ENCODE measurements around the gene VPS25. TPM values are rescaled to one million over a fixed set of nuclear protein-coding genes. Genes with fewer than 3 reads are reported as not detected.
"Not testable (repeated sequence)": the region's sequence is repeated elsewhere in the genome, so short reads cannot be mapped to it uniquely, and the experiment has no call there.

VPS25 gene
- total RNA-seq, 1 experiment from 2014 or later, result 71.0 TPM

GRCh38 chr17:42768006-42768405 lies 5.2 kb upstream of the VPS25 start:
- DNase-seq (ENCODE audit: low read depth), result not testable (repeated sequence)

- DNase-seq (ENCODE audit: low read depth), result not testable (repeated sequence)
Measured at GRCh38 chr17:42769964-42770363, 3.3 kb upstream of the VPS25 start.

- no peak for DNase-seq (ENCODE audit: low read depth)
Measured at GRCh38 chr17:42772945-42773289, 332 bp upstream of the VPS25 start.

GRCh38 chr17:42774066-42774745 lies 957 bp downstream of the VPS25 start:
- peak; percentile 30 for DNase-seq (ENCODE audit: low read depth)

GRCh38 chr17:42775534-42776098 lies 2.4 kb downstream of the VPS25 start:
- DNase-seq (ENCODE audit: low read depth), result no peak

- DNase-seq (ENCODE audit: low read depth), result no peak
Measured at GRCh38 chr17:42778570-42778969, 5.3 kb downstream of the VPS25 start.

- DNase-seq (ENCODE audit: low read depth), result no peak
Measured at GRCh38 chr17:42779304-42779935, 6.2 kb downstream of the VPS25 start.

GRCh38 chr17:42779936-42780850 lies 6.9 kb downstream of the VPS25 start, which contains the start of gene WNK4:
Gene WNK4, plus strand, starts transcription at chr17:42780610. Its CDS starts 89 bp downstream, at chr17:42780699.
- no peak for DNase-seq (ENCODE audit: low read depth)

GRCh38 chr17:42780851-42781638 lies 7.8 kb downstream of the VPS25 start:
- no peak for DNase-seq (ENCODE audit: low read depth)

GRCh38 chr17:42781639-42782165 lies 8.5 kb downstream of the VPS25 start:
- no peak for DNase-seq (ENCODE audit: low read depth)

- no peak for DNase-seq (ENCODE audit: low read depth)
Measured at GRCh38 chr17:42782166-42783061, 9.2 kb downstream of the VPS25 start.

GRCh38 chr17:42783062-42783790 lies 10.0 kb downstream of the VPS25 start:
- DNase-seq (ENCODE audit: low read depth), result no peak

GRCh38 chr17:42783791-42784138 lies 10.5 kb downstream of the VPS25 start:
- DNase-seq (ENCODE audit: low read depth), result no peak

- no peak for DNase-seq (ENCODE audit: low read depth)
Measured at GRCh38 chr17:42784409-42784808, 11.2 kb downstream of the VPS25 start.

GRCh38 chr17:42784811-42785592 lies 11.8 kb downstream of the VPS25 start:
- no peak for DNase-seq (ENCODE audit: low read depth)

- DNase-seq (ENCODE audit: low read depth), result no peak
Measured at GRCh38 chr17:42787266-42787665, 14.0 kb downstream of the VPS25 start.

- no peak for DNase-seq (ENCODE audit: low read depth)
Measured at GRCh38 chr17:42791948-42792347, 18.7 kb downstream of the VPS25 start.

GRCh38 chr17:42792545-42792944 lies 19.3 kb downstream of the VPS25 start:
- DNase-seq (ENCODE audit: low read depth), result no peak

Measured in LHCN-M2 (cell line).